ENCODE data around the gene MRPL45.

MRPL45 gene

DNA sequence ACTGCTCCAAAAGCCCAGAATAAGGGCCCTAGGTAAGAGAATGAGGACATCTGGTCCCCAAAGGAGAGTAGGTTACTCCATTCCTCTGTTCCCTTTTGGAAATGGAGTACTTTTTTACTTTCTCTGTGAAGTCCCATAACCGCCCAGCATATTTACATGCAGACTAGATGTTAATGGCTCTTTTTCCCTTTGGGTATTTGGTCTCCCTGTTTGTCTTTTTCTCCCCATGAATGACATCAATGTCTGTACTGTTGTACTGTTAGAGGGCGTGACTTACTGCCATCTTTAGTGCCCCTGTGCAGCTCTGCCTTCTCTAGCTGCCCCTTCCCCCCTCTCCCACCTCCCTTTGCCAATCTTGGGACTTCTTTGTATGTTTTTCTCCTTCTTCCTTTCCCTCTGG, 27.8 kb downstream of the MRPL45 start:
- no peak overlapping the region for H3K14ac ChIP-seq (ENCODE audit: low read length)
- H3K4me3 ChIP-seq (ENCODE audit: low read length in 2 of 2), result no peak overlapping the region
- H3K27me3 ChIP-seq (ENCODE audit: control insufficient read depth in 3 of 3, insufficient read depth in 3 of 3, low read depth in 1 of 3, low read length in 3 of 3), result no peaks in the 10 kb centered on the region
- peaks cover 12 to 38% of the 10 kb centered on the region in 2 donors for H3K36me3 ChIP-seq (replicated peaks in 1 of 2; ENCODE audit: control insufficient read depth in 2 of 2, insufficient read depth in 2 of 2, low read length in 2 of 2)
- no peak overlapping the region for H2BK15ac ChIP-seq (ENCODE audit: low read length)
- no peak overlapping the region for H2BK12ac ChIP-seq (ENCODE audit: low read length)
- H3K4ac ChIP-seq (ENCODE audit: low read length), result no peak overlapping the region
- no peak for DNase-seq (ENCODE audit: low spot score)
- H2BK5ac ChIP-seq (ENCODE audit: low read length), result no peak overlapping the region
- H4K91ac ChIP-seq (ENCODE audit: low read depth, low read length, poor library complexity), result no peak overlapping the region
- no CpG with 5 or more reads among the region's 2 CpGs for WGBS, 2 donors (ENCODE audit: extremely low coverage in 2 of 2, insufficient read length in 2 of 2, insufficient replicate concordance in 1 of 2)
- H2AFZ ChIP-seq (ENCODE audit: low read length), result no peak overlapping the region
- no peak overlapping the region for H2BK120ac ChIP-seq (ENCODE audit: low read depth, low read length)
- H3K9ac ChIP-seq (ENCODE audit: low read depth, low read length, poor library complexity), result no peak overlapping the region
- no peaks in the 10 kb centered on the region for H3K79me1 ChIP-seq (ENCODE audit: low read depth, low read length)
- no peak overlapping the region for H4K8ac ChIP-seq (ENCODE audit: low read depth, low read length)
- no peaks in the 10 kb centered on the region for H3K9me3 ChIP-seq (replicated peaks in 1 of 2; ENCODE audit: control insufficient read depth in 2 of 2, insufficient read depth in 1 of 2, low read depth in 1 of 2, low read length in 2 of 2)
- peaks cover 9 to 11% of the 10 kb centered on the region in 2 donors for H3K4me1 ChIP-seq (ENCODE audit: control insufficient read depth in 2 of 2, insufficient read depth in 1 of 2, low read depth in 1 of 2, low read length in 2 of 2)
- H2AK5ac ChIP-seq (ENCODE audit: low read depth, low read length), result no peak overlapping the region
- H3K27ac ChIP-seq (replicated peaks; ENCODE audit: low read length), result peak overlapping the region; percentile 47
- H3K23ac ChIP-seq (ENCODE audit: low read depth, low read length, poor library complexity), result no peak overlapping the region
- no peak overlapping the region for H3K18ac ChIP-seq (ENCODE audit: low read length)
- H3K4me2 ChIP-seq (ENCODE audit: insufficient read depth, low read length, poor library complexity, severe bottlenecking), result no peak overlapping the region

GRCh38 chr17:38325221-38325851, 28.4 kb downstream of the MRPL45 start:
- Histone ChIP-seq H2BK120ac (ENCODE audit: low read depth, low read length) (no peak overlapping the region), H3K27me3 (ENCODE audit: control insufficient read depth in 3 of 3, insufficient read depth in 3 of 3, low read depth in 1 of 3, low read length in 3 of 3) (no peaks in the 10 kb centered on the region), H3K4me1 (ENCODE audit: control insufficient read depth in 2 of 2, insufficient read depth in 1 of 2, low read depth in 1 of 2, low read length in 2 of 2) (peaks cover 9 to 15% of the 10 kb centered on the region in 2 donors), H2BK15ac (ENCODE audit: low read length) (no peak overlapping the region), H3K4me2 (ENCODE audit: insufficient read depth, low read length, poor library complexity, severe bottlenecking) (no peak overlapping the region), H3K4me3 (ENCODE audit: low read length in 2 of 2) (no peak overlapping the region), H4K91ac (ENCODE audit: low read depth, low read length, poor library complexity) (no peak overlapping the region), H3K9me3 (replicated peaks in 1 of 2; ENCODE audit: control insufficient read depth in 2 of 2, insufficient read depth in 1 of 2, low read depth in 1 of 2, low read length in 2 of 2) (no peaks in the 10 kb centered on the region), H3K79me1 (ENCODE audit: low read depth, low read length) (no peaks in the 10 kb centered on the region), H3K9ac (ENCODE audit: low read depth, low read length, poor library complexity) (no peak overlapping the region), H3K36me3 (replicated peaks in 1 of 2; ENCODE audit: control insufficient read depth in 2 of 2, insufficient read depth in 2 of 2, low read length in 2 of 2) (peaks cover 12 to 34% of the 10 kb centered on the region in 2 donors), H3K27ac (replicated peaks; ENCODE audit: low read length) (peak overlapping the region; percentile 47), H3K18ac (ENCODE audit: low read length) (no peak overlapping the region), H3K14ac (ENCODE audit: low read length) (no peak overlapping the region), H2BK12ac (ENCODE audit: low read length) (no peak overlapping the region), H3K23ac (ENCODE audit: low read depth, low read length, poor library complexity) (no peak overlapping the region), H2AFZ (ENCODE audit: low read length) (peak overlapping the region; percentile 20), H2AK5ac (ENCODE audit: low read depth, low read length) (no peak overlapping the region), H3K4ac (ENCODE audit: low read length) (no peak overlapping the region), H2BK5ac (ENCODE audit: low read length) (no peak overlapping the region), H4K8ac (ENCODE audit: low read depth, low read length) (no peak overlapping the region)
- DNase-seq (ENCODE audit: low spot score), result no peak
- WGBS, 2 donors (ENCODE audit: extremely low coverage in 2 of 2, insufficient read length in 2 of 2, insufficient replicate concordance in 1 of 2), result no CpG with 5 or more reads among the region's 5 CpGs

DNA sequence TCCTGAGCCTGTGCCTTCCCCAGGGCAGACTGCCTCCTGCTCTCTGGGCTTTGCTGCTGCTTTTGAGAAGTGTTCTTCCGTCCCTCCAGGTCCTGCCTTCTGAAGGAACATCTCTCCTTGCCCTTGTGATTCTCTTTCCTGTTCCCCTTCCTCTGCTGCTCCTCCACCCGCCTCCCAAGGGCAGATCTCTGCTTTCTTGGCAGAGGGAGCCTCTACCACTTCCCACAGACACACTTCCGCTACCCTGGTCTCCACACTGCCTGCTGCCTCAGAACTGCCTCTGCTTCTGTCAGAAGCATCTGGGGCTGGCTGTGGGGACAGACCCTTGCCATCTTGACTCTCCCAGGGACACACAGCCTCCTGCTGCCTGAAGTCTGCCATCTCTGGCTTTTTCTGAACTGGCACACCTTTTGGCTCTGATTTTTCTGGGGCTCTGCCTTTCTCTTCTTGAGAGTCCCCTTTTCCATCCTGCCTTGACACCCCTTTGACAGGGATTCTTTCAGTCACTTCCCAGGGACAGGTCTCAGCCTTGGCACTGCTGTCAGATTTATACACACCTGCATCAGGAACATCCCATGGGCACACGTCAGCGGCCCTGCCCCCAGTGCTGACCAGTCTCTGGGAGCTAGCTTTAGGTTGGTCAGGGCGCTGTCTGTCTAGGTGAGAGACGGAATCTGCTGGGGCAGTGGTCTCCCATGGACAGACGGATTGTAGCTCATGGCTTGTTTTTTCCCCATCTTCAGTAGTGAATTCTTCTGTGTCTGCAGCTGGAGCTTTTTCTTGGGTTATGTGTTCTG, 30.2 kb downstream of the MRPL45 start:
- WGBS, 2 donors (ENCODE audit: extremely low coverage in 2 of 2, insufficient read length in 2 of 2, insufficient replicate concordance in 1 of 2), result no CpG with 5 or more reads among the region's 8 CpGs
- no peak overlapping the region for H3K14ac ChIP-seq (ENCODE audit: low read length)
- H2AK5ac ChIP-seq (ENCODE audit: low read depth, low read length), result no peak overlapping the region
- H3K36me3 ChIP-seq (replicated peaks in 1 of 2; ENCODE audit: control insufficient read depth in 2 of 2, insufficient read depth in 2 of 2, low read length in 2 of 2), result peaks cover 10 to 17% of the 10 kb centered on the region in 2 donors
- peaks cover 0 to 9% (median 0%) of the 10 kb centered on the region in 3 experiments for H3K27me3 ChIP-seq (ENCODE audit: control insufficient read depth in 3 of 3, insufficient read depth in 3 of 3, low read depth in 1 of 3, low read length in 3 of 3)
- no peak overlapping the region for H3K4ac ChIP-seq (ENCODE audit: low read length)
- no peak overlapping the region for H4K91ac ChIP-seq (ENCODE audit: low read depth, low read length, poor library complexity)
- no peak overlapping the region for H3K18ac ChIP-seq (ENCODE audit: low read length)
- no peak overlapping the region for H2BK15ac ChIP-seq (ENCODE audit: low read length)
- H3K23ac ChIP-seq (ENCODE audit: low read depth, low read length, poor library complexity), result no peak overlapping the region
- H3K4me1 ChIP-seq (ENCODE audit: control insufficient read depth in 2 of 2, insufficient read depth in 1 of 2, low read depth in 1 of 2, low read length in 2 of 2), result peaks cover 9 to 15% of the 10 kb centered on the region in 2 donors
- H4K8ac ChIP-seq (ENCODE audit: low read depth, low read length), result no peak overlapping the region
- no peaks in the 10 kb centered on the region for H3K79me1 ChIP-seq (ENCODE audit: low read depth, low read length)
- no peak for DNase-seq (ENCODE audit: low spot score)
- H2BK5ac ChIP-seq (ENCODE audit: low read length), result no peak overlapping the region
- peak overlapping the region in 1 of 2 donors; percentile 11 for H3K4me3 ChIP-seq (ENCODE audit: low read length in 2 of 2)
- no peaks in the 10 kb centered on the region for H3K9me3 ChIP-seq (replicated peaks in 1 of 2; ENCODE audit: control insufficient read depth in 2 of 2, insufficient read depth in 1 of 2, low read depth in 1 of 2, low read length in 2 of 2)
- no peak overlapping the region for H3K4me2 ChIP-seq (ENCODE audit: insufficient read depth, low read length, poor library complexity, severe bottlenecking)
- no peak overlapping the region for H2BK12ac ChIP-seq (ENCODE audit: low read length)
- no peak overlapping the region for H2AFZ ChIP-seq (ENCODE audit: low read length)
- no peak overlapping the region for H3K27ac ChIP-seq (replicated peaks; ENCODE audit: low read length)
- H2BK120ac ChIP-seq (ENCODE audit: low read depth, low read length), result no peak overlapping the region
- H3K9ac ChIP-seq (ENCODE audit: low read depth, low read length, poor library complexity), result no peak overlapping the region

- H3K18ac ChIP-seq (ENCODE audit: low read length), result no peak overlapping the region
- no peak overlapping the region for H4K8ac ChIP-seq (ENCODE audit: low read depth, low read length)
- H3K27ac ChIP-seq (replicated peaks; ENCODE audit: low read length), result no peak overlapping the region
- H3K4me3 ChIP-seq (ENCODE audit: low read length in 2 of 2), result no peak overlapping the region
- H2BK15ac ChIP-seq (ENCODE audit: low read length), result no peak overlapping the region
- H3K4ac ChIP-seq (ENCODE audit: low read length), result no peak overlapping the region
- no peak overlapping the region for H2BK12ac ChIP-seq (ENCODE audit: low read length)
- no peak overlapping the region for H2BK120ac ChIP-seq (ENCODE audit: low read depth, low read length)
- H3K4me1 ChIP-seq (ENCODE audit: control insufficient read depth in 2 of 2, insufficient read depth in 1 of 2, low read depth in 1 of 2, low read length in 2 of 2), result peaks cover 9 to 15% of the 10 kb centered on the region in 2 donors
- H3K9ac ChIP-seq (ENCODE audit: low read depth, low read length, poor library complexity), result no peak overlapping the region
- H3K36me3 ChIP-seq (replicated peaks in 1 of 2; ENCODE audit: control insufficient read depth in 2 of 2, insufficient read depth in 2 of 2, low read length in 2 of 2), result peaks cover 4 to 11% of the 10 kb centered on the region in 2 donors
- no peaks in the 10 kb centered on the region for H3K79me1 ChIP-seq (ENCODE audit: low read depth, low read length)
- H2BK5ac ChIP-seq (ENCODE audit: low read length), result no peak overlapping the region
- no peaks in the 10 kb centered on the region for H3K9me3 ChIP-seq (replicated peaks in 1 of 2; ENCODE audit: control insufficient read depth in 2 of 2, insufficient read depth in 1 of 2, low read depth in 1 of 2, low read length in 2 of 2)
- H4K91ac ChIP-seq (ENCODE audit: low read depth, low read length, poor library complexity), result no peak overlapping the region
- WGBS, 2 donors (ENCODE audit: extremely low coverage in 2 of 2, insufficient read length in 2 of 2, insufficient replicate concordance in 1 of 2), result no CpG with 5 or more reads among the region's 1 CpG
- H2AK5ac ChIP-seq (ENCODE audit: low read depth, low read length), result no peak overlapping the region
- H3K4me2 ChIP-seq (ENCODE audit: insufficient read depth, low read length, poor library complexity, severe bottlenecking), result no peak overlapping the region
- peak overlapping the region; percentile 20 for H3K23ac ChIP-seq (ENCODE audit: low read depth, low read length, poor library complexity)
- no peak overlapping the region for H2AFZ ChIP-seq (ENCODE audit: low read length)
- H3K27me3 ChIP-seq (ENCODE audit: control insufficient read depth in 3 of 3, insufficient read depth in 3 of 3, low read depth in 1 of 3, low read length in 3 of 3), result peaks cover 0 to 16% (median 0%) of the 10 kb centered on the region in 3 experiments
- H3K14ac ChIP-seq (ENCODE audit: low read length), result no peak overlapping the region
- no peak for DNase-seq (ENCODE audit: low spot score)
Measured at GRCh38 chr17:38327936-38328335, 31.0 kb downstream of the MRPL45 start.

Data from neuronal stem cell (in vitro differentiated cells).